B cell (primary cell): ENCODE data around the gene KDELR3. TPM values are rescaled to one million over a fixed set of nuclear protein-coding genes. Genes with fewer than 3 reads are reported as not detected.

Source experiments
- ATAC-seq: fragments of 200-7000 bp; cut with Tn5 transposase; one replicate; pipeline ENCODE4 v1.10.0; 2021; ENCODE audit warnings: low read depth, mild to moderate bottlenecking, moderate number of reproducible peaks, moderate library complexity
- CTCF ChIA-PET: fragments of 350-600 bp; sonication (Branson Sonifier 250); formaldehyde crosslinking; loops from one replicate; lab custom pipeline; 2021; ENCODE audit warnings: antibody characterized with exemption, inconsistent platforms; lab: Charles Lee
- POLR2A ChIA-PET: fragments of 350-600 bp; sonication (Branson Sonifier 250); formaldehyde crosslinking; loops from one replicate; lab custom pipeline; 2021; ENCODE audit warnings: antibody characterized with exemption; lab: Charles Lee
- DNase-seq: peaks from one replicate; pipeline ENCODE4 v3.0.0; 2013
- H2AFZ ChIP-seq: 2 replicates; pipeline ENCODE4 v1.6.1; 2012; ENCODE audit warnings: mild to moderate bottlenecking, low read depth, low read length; ENCODE audit not compliant: insufficient read depth, poor library complexity, severe bottlenecking
- H3K27ac ChIP-seq, 2 donors: 1 replicate in 1 of 2; 2 replicates in 1 of 2; pipeline ENCODE4 v1.5.1; 2012 to 2013; ENCODE audit warnings: low read length in 2 of 2, mild to moderate bottlenecking in 2 of 2, moderate library complexity in 1 of 2
- H3K27me3 ChIP-seq, 4 experiments: fragments of 200-600 bp in 1 of 4; sonication (generic) in 1 of 4; replicated peaks in 1 of 4; 1 replicate in 2 of 4; 2 replicates in 2 of 4; pipeline versions ENCODE4 v1.6.1 to v1.7.0; 2013 to 2016; ENCODE audit warnings: low read length in 3 of 4, mild to moderate bottlenecking in 2 of 4, mixed read lengths in 1 of 4, moderate library complexity in 1 of 4; ENCODE audit not compliant: insufficient read depth in 4 of 4, control insufficient read depth in 3 of 4; ENCODE audit errors: control extremely low read depth in 1 of 4
- H3K36me3 ChIP-seq, 2 experiments: replicated peaks in 1 of 2; 1 replicate in 1 of 2; 2 replicates in 1 of 2; pipeline versions ENCODE4 v1.6.1 to v1.7.1; 2013; ENCODE audit warnings: low read length in 1 of 2; ENCODE audit not compliant: insufficient read depth in 2 of 2, control insufficient read depth in 1 of 2; ENCODE audit errors: control extremely low read depth in 1 of 2, extremely low read depth in 1 of 2
- H3K4me1 ChIP-seq, 2 donors: fragments of 200-600 bp in 1 of 2; sonication (generic) in 1 of 2; 1 replicate in 1 of 2; 2 replicates in 1 of 2; pipeline versions ENCODE4 v1.5.1 to v1.6.1; 2013 to 2017; ENCODE audit warnings: low read length in 2 of 2; ENCODE audit not compliant: control insufficient read depth in 2 of 2, insufficient read depth in 2 of 2
- H3K4me2 ChIP-seq: replicated peaks from 2 replicates; pipeline ENCODE3; 2012; ENCODE audit warnings: mild to moderate bottlenecking, low read depth, low read length; ENCODE audit not compliant: poor library complexity, severe bottlenecking
- H3K4me3 ChIP-seq, 5 experiments: fragments of 200-600 bp in 1 of 5; sonication (generic) in 1 of 5; 1 replicate in 3 of 5; 2 replicates in 2 of 5; pipeline versions ENCODE4 v1.5.1 to v1.7.0; 2011 to 2016; ENCODE audit warnings: low read length in 4 of 5, mild to moderate bottlenecking in 4 of 5, low read depth in 2 of 5, control low read depth in 1 of 5, moderate library complexity in 1 of 5; ENCODE audit not compliant: insufficient read depth in 1 of 5; ENCODE audit errors: control extremely low read depth in 1 of 5, extremely low read depth in 1 of 5
- H3K79me2 ChIP-seq: fragments of 200-600 bp; sonication (generic); one replicate; pipeline ENCODE4 v1.6.0; 2016; ENCODE audit warnings: low read length; ENCODE audit not compliant: control insufficient read depth, insufficient read depth
- H3K9ac ChIP-seq: fragments of 200-600 bp; sonication (generic); 2 replicates; pipeline ENCODE4 v1.6.1; 2017; ENCODE audit warnings: mild to moderate bottlenecking, low read length, moderate library complexity
- H3K9me3 ChIP-seq, 3 donors: one replicate each; pipeline versions ENCODE4 v1.6.1 to v1.7.1; 2013; ENCODE audit warnings: low read length in 2 of 3; ENCODE audit not compliant: control insufficient read depth in 2 of 3, insufficient read depth in 1 of 3; ENCODE audit errors: control extremely low read depth in 1 of 3
- H4K20me1 ChIP-seq: 2 replicates; pipeline ENCODE4 v1.6.0; 2012; ENCODE audit warnings: mild to moderate bottlenecking, low read length; ENCODE audit not compliant: insufficient read depth, control insufficient read depth, poor library complexity, severe bottlenecking
- H3K27ac Mint-ChIP-seq: one replicate; pipeline ENCODE4 v1.8.0; 2021; ENCODE audit warnings: mixed read lengths
- H3K27me3 Mint-ChIP-seq: one replicate; pipeline ENCODE4 v1.8.0; 2021; ENCODE audit warnings: mixed read lengths
- H3K4me1 Mint-ChIP-seq: one replicate; pipeline ENCODE4 v1.8.0; 2021; ENCODE audit warnings: mixed read lengths
- H3K4me3 Mint-ChIP-seq: one replicate; pipeline ENCODE4 v1.8.0; 2021; ENCODE audit warnings: mixed read lengths
- H3K9me3 Mint-ChIP-seq: one replicate; pipeline ENCODE4 v1.8.0; 2022; ENCODE audit warnings: mixed read lengths; ENCODE audit not compliant: insufficient read depth
- EZH2 ChIP-seq: IDR thresholded peaks from 2 replicates; pipeline ENCODE4 v1.6.1; 2012; ENCODE audit warnings: borderline replicate concordance, low read depth, mild to moderate bottlenecking, moderate library complexity, low read length; ENCODE audit not compliant: insufficient read depth, poor library complexity, severe bottlenecking
- WGBS: methylation state at CpG from one replicate; pipeline ENCODE4 v1.1.5; 2013; ENCODE audit warnings: missing lambda C conversion rate; ENCODE audit not compliant: insufficient coverage; 5-methylcytosine and 5-hydroxymethylcytosine counted together
- intact Hi-C: fragments of 100-400 bp; cut with micrococcal nuclease; formaldehyde crosslinking; loops from one replicate; pipeline ENCODE4 v1.10.0; 2022
- polyA plus RNA-seq: library from polyadenylated mRNA; depleted of rRNA; stranded (reverse); fragments of >200 nt; gene quantifications from 2 replicates; pipeline ENCODE4 v1.2.3, GENCODE V29; 2012
- total RNA-seq, 2 donors: library from RNA; stranded (reverse); fragments of 120-200 nt in 1 of 2; gene quantifications; 1 replicate in 1 of 2; 2 replicates in 1 of 2; pipeline versions ENCODE4 v1.2.3 to v1.2.4, GENCODE V29; 2013 to 2022
- TF ChIP-seq, protein P1 (sequence below): fragments of 200-600 bp; IDR thresholded peaks from one replicate; pipeline ENCODE4 v1.8.0; 2022; ENCODE audit warnings: antibody characterized with exemption, mild to moderate bottlenecking

Gene KDELR3
- total and polyA plus RNA-seq, 2 donors (not counting 1 experiment from before 2014, with no cell fraction given) = not detected

DNA sequence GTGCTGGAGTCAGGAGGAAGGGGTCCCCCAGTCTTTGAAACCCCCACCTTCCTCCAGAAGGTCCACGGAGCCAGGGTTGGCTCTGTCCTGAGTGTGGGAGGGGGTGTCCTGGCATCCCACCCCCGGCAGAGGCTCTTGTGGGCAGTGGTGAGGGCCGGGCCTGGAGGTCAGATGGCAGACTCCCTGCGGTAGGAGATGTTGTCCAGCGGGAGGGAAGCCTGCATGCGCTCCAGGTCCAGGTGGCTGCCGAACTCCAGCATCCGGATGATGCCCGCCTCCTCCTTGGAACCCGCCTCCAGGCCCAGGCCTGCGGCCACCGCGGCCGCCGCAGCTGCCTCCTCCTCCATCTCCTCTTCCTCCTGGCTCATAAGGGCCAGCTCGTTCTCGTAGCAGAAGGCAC, 41.3 kb upstream of the KDELR3 start:
- ATAC-seq (no peak), DNase-seq (no peak)
- H3K4me2 ChIP-seq = no peak overlapping the region
- no peaks in the 10 kb centered on the region for H3K27me3 ChIP-seq
- Mint-ChIP-seq H3K27ac (no peak overlapping the region), H3K4me1 (no peaks in the 10 kb centered on the region), H3K4me3 (no peak overlapping the region), H3K27me3 (no peaks in the 10 kb centered on the region), H3K9me3 (no peaks in the 10 kb centered on the region)
- H3K27ac ChIP-seq = no peak overlapping the region
- H3K4me3 ChIP-seq = no peak overlapping the region
- H3K9me3 ChIP-seq = no peaks in the 10 kb centered on the region
- 95% methylated on average over 15 of the region's 17 CpGs for WGBS
- no peaks in the 10 kb centered on the region for H3K4me1 ChIP-seq
- no peak overlapping the region for H2AFZ ChIP-seq
- CTCF ChIA-PET = interaction anchor here (1.0 kb wide), 1 partner anchor 329 kb away, joined by 3 read pairs; no protein-coding TSS in a partner anchor
- no peak for TF ChIP-seq EZH2
- no peaks in the 10 kb centered on the region for H3K36me3 ChIP-seq
- H4K20me1 ChIP-seq = no peaks in the 10 kb centered on the region
- POLR2A ChIA-PET = no interaction called here
- intact Hi-C loops = no loop called here
- no peaks in the 10 kb centered on the region for H3K79me2 ChIP-seq
- H3K9ac ChIP-seq = no peak overlapping the region

GRCh38 chr22:38427465-38427864, 40.4 kb upstream of the KDELR3 start:
- POLR2A ChIA-PET = no interaction called here

More at GRCh38 chr22:38427465-38427864, 40.4 kb upstream of the KDELR3 start:
- Histone ChIP-seq H3K27me3 (no peaks in the 10 kb centered on the region), H3K27ac (no peak overlapping the region), H3K4me3 (no peak overlapping the region), H3K4me1 (no peaks in the 10 kb centered on the region), H3K4me2 (no peak overlapping the region), H3K36me3 (no peaks in the 10 kb centered on the region), H3K79me2 (no peaks in the 10 kb centered on the region), H4K20me1 (no peaks in the 10 kb centered on the region), H2AFZ (no peak overlapping the region), H3K9me3 (no peaks in the 10 kb centered on the region), H3K9ac (no peak overlapping the region)
- DNase-seq = no peak
- CTCF ChIA-PET = interaction anchor here (1.0 kb wide), 1 partner anchor 329 kb away, joined by 3 read pairs; no protein-coding TSS in a partner anchor
- 96% methylated on average over 36 of the region's 36 CpGs for WGBS
- TF ChIP-seq EZH2 = no peak
- TF ChIP-seq, protein P1, sequence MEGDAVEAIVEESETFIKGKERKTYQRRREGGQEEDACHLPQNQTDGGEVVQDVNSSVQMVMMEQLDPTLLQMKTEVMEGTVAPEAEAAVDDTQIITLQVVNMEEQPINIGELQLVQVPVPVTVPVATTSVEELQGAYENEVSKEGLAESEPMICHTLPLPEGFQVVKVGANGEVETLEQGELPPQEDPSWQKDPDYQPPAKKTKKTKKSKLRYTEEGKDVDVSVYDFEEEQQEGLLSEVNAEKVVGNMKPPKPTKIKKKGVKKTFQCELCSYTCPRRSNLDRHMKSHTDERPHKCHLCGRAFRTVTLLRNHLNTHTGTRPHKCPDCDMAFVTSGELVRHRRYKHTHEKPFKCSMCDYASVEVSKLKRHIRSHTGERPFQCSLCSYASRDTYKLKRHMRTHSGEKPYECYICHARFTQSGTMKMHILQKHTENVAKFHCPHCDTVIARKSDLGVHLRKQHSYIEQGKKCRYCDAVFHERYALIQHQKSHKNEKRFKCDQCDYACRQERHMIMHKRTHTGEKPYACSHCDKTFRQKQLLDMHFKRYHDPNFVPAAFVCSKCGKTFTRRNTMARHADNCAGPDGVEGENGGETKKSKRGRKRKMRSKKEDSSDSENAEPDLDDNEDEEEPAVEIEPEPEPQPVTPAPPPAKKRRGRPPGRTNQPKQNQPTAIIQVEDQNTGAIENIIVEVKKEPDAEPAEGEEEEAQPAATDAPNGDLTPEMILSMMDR = no peak
- no peaks in the 10 kb centered on the region for H3K9me3 Mint-ChIP-seq
- no peak overlapping the region for H3K4me3 Mint-ChIP-seq
- no peaks in the 10 kb centered on the region for H3K4me1 Mint-ChIP-seq
- no peaks in the 10 kb centered on the region for H3K27me3 Mint-ChIP-seq
- no peak overlapping the region for H3K27ac Mint-ChIP-seq
- no peak for ATAC-seq
- intact Hi-C loops = no loop called here
